ENCODE data around the gene NEDD4L.

DNA sequence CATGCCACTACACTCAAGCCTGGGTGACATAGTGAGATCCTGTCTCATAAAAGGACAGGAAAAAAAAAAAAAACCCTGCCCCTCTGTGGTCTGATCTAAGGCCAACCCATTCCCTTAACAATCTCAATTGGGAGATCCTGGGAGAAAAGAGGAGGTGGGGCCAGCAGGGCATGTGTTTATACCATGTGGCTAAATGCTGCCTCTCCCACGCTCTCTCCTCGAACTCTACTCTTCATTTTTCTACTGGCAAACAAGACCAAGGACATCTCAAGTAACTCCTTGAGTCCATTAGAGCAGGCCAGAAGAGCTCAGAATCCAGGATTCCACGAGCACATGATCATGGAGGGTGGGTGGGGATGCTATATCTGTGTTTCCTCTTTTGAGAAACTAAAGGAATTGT lies 16.7 kb upstream of the NEDD4L start:
- TF ChIP-seq SP1 (IDR thresholded peaks at IDR 0.05; ENCODE audit: low read depth, low read length) (no peak), NBN (IDR thresholded peaks at IDR 0.05) (no peak)
